OCI-LY1 (cell line): Measurements from ENCODE around the gene TESK2.

Experiments
- H2AFZ ChIP-seq: fragments of 200-600 bp; sonication (generic), shearing (Covaris generic); 2 replicates; pipeline ENCODE4 v1.6.0; 2014; ENCODE audit warnings: antibody characterized with exemption, mild to moderate bottlenecking, low read length
- H3F3A ChIP-seq: fragments of 200-600 bp; sonication (generic), shearing (Covaris generic); 2 replicates; pipeline ENCODE4 v1.6.0; 2014; ENCODE audit warnings: mild to moderate bottlenecking, antibody characterized with exemption, low read length, moderate library complexity; ENCODE audit not compliant: insufficient read depth
- H3K27ac ChIP-seq: fragments of 200-600 bp; sonication (generic); 2 replicates; pipeline ENCODE4 v1.5.1; 2014; ENCODE audit warnings: low read length, mixed run types, mild to moderate bottlenecking, low read depth; ENCODE audit not compliant: poor library complexity, severe bottlenecking
- H3K27me3 ChIP-seq: fragments of 200-600 bp; sonication (generic); 2 replicates; pipeline ENCODE4 v1.6.0; 2014; ENCODE audit warnings: antibody characterized with exemption, mild to moderate bottlenecking, low read length, moderate library complexity; ENCODE audit not compliant: insufficient read depth
- H3K36me3 ChIP-seq: fragments of 200-600 bp; sonication (generic); 2 replicates; pipeline ENCODE4 v1.6.1; 2014; ENCODE audit warnings: mild to moderate bottlenecking, antibody characterized with exemption, low read length, moderate library complexity, mixed read lengths; ENCODE audit not compliant: insufficient read depth
- H3K4me1 ChIP-seq: fragments of 200-600 bp; sonication (generic); 2 replicates; pipeline ENCODE4 v1.5.1; 2014; ENCODE audit warnings: mild to moderate bottlenecking, low read length, moderate library complexity; ENCODE audit not compliant: insufficient read depth, severe bottlenecking
- H3K4me2 ChIP-seq: fragments of 200-600 bp; sonication (generic), shearing (Covaris generic); 2 replicates; pipeline ENCODE4 v1.6.1; 2014; ENCODE audit warnings: low read length
- H3K4me3 ChIP-seq: fragments of 200-600 bp; sonication (generic); 2 replicates; pipeline ENCODE4 v1.5.1; 2014; ENCODE audit warnings: low read length, low read depth, mild to moderate bottlenecking, mixed read lengths; ENCODE audit not compliant: poor library complexity, severe bottlenecking
- H3K79me2 ChIP-seq: fragments of 200-600 bp; shearing (Covaris generic); 2 replicates; pipeline ENCODE4 v1.6.1; 2016; ENCODE audit warnings: mixed run types, low read length, mixed read lengths; ENCODE audit not compliant: insufficient read depth
- H3K9ac ChIP-seq: fragments of 200-600 bp; sonication (generic), shearing (Covaris generic); 2 replicates; pipeline ENCODE4 v1.6.1; 2014; ENCODE audit warnings: mild to moderate bottlenecking, low read length, mixed read lengths
- H3K9me2 ChIP-seq: fragments of 200-600 bp; sonication (generic), shearing (Covaris generic); 2 replicates; pipeline ENCODE4 v1.6.1; 2014; ENCODE audit warnings: low read depth, mild to moderate bottlenecking, low read length, mixed read lengths
- H3K9me3 ChIP-seq: fragments of 200-600 bp; shearing (Covaris generic); 2 replicates; pipeline ENCODE4 v1.6.1; 2014; ENCODE audit warnings: low read length, mixed read lengths
- H4K20me1 ChIP-seq: fragments of 200-600 bp; sonication (generic), shearing (Covaris generic); 2 replicates; pipeline ENCODE4 v1.6.0; 2016; ENCODE audit warnings: mild to moderate bottlenecking, low read length; ENCODE audit not compliant: insufficient read depth
- EZH2 ChIP-seq: fragments of 200-600 bp; sonication (generic), shearing (Covaris generic); IDR thresholded peaks from 2 replicates; pipeline ENCODE4 v1.8.0; 2017; ENCODE audit warnings: borderline replicate concordance, mixed run types, mild to moderate bottlenecking, antibody characterized with exemption, low read length, moderate library complexity, mixed read lengths
- TF ChIP-seq, protein P1 (sequence below): fragments of 200-600 bp; sonication (generic), shearing (Covaris generic); IDR thresholded peaks from 2 replicates; pipeline ENCODE4 v1.5.1; 2017; ENCODE audit warnings: mild to moderate bottlenecking, antibody characterized with exemption, low read length, moderate library complexity, mixed read lengths

TESK2 gene

DNA sequence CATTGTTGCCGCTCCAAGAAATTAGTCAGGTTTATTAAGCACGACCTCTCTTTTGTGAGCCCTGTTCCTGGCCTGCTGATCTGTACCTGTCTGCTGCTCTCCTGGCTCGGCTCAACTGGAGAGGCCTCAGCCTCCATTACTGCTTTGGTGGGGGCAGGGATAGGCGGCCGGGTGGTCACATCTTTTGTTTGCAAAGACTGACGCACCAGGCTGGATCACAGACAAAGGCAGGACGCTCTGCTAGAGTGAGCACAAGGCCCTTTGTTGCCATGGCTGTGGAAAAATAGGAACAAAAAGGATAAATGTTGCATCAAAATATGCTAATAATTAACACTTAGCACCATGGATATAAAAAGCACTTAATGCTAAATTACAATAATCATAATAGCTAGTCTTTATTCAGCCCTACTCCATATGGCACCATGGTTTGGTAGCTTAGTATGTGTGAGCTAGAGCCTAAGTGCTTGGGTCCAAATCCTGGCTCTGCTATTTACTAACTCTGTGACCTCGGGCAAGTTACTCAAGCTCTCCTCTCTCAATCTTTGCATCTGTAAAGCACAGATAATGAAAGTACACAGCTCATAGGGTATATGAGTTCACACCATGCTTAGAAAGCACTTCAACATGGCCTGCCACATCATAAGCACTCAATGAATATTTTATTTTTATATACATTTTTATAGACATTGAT lies 193.2 kb downstream of the TESK2 start:
- Histone ChIP-seq H3K9me3 (no peaks in the 10 kb centered on the region), H3F3A (no peaks in the 10 kb centered on the region), H4K20me1 (no peaks in the 10 kb centered on the region), H3K4me1 (peaks cover 7% of the 10 kb centered on the region), H3K9ac (no peak overlapping the region), H3K27ac (no peak overlapping the region), H2AFZ (no peak overlapping the region), H3K4me2 (no peak overlapping the region), H3K79me2 (no peaks in the 10 kb centered on the region), H3K4me3 (no peak overlapping the region), H3K27me3 (no peaks in the 10 kb centered on the region), H3K36me3 (no peaks in the 10 kb centered on the region), H3K9me2 (no peaks in the 10 kb centered on the region)
- TF ChIP-seq EZH2 = no peak
- TF ChIP-seq, protein P1, sequence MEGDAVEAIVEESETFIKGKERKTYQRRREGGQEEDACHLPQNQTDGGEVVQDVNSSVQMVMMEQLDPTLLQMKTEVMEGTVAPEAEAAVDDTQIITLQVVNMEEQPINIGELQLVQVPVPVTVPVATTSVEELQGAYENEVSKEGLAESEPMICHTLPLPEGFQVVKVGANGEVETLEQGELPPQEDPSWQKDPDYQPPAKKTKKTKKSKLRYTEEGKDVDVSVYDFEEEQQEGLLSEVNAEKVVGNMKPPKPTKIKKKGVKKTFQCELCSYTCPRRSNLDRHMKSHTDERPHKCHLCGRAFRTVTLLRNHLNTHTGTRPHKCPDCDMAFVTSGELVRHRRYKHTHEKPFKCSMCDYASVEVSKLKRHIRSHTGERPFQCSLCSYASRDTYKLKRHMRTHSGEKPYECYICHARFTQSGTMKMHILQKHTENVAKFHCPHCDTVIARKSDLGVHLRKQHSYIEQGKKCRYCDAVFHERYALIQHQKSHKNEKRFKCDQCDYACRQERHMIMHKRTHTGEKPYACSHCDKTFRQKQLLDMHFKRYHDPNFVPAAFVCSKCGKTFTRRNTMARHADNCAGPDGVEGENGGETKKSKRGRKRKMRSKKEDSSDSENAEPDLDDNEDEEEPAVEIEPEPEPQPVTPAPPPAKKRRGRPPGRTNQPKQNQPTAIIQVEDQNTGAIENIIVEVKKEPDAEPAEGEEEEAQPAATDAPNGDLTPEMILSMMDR = no peak
